IPS-NIHi7 (cell line): Measurements from ENCODE around the gene KRT73.

Source experiments
- DNase-seq: peaks from one replicate; pipeline ENCODE4 v3.0.0; 2012; ENCODE audit warnings: mixed read lengths; ENCODE audit errors: extremely low spot score

KRT73 gene

DNA sequence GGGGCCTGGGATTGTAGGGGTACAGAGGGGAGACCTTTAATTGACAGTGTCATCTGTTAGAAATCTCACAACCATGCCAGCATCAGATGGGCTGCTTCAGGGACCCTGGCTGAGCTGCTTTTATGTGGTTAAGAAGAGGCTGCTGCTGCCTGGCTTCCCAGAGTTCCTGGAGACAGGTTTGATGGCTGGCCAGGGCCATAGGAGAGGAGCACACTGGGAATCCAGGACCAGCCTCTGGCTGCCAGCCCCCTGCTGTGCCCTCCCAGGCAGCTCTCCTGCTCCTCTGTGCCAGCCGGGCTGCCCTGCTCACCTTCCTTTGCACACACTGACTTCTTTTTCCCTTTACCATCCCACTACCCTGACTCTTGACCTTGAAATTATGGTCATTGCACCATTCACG lies 507 bp upstream of the KRT73 start:
- no peak for DNase-seq

DNA sequence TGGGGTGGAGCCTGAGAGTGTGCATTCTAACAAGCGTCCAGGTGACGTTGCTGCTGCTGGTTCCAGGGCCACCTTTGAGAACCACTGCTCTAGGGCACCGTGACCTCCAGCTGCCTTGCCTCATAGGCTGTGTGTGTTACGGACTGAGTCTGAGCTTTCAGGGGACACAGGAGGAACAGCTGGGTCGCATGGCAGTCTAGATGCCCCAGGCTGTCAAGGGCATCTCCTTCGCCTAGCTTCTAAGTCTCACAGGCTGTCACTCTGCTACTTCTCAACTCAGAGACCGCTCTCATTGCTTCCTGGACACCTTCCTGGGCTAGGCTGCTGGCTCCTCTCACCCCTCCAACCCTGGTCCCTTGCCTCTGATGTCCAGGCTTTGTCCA lies 965 bp downstream of the KRT73 start:
- DNase-seq: no peak

DNA sequence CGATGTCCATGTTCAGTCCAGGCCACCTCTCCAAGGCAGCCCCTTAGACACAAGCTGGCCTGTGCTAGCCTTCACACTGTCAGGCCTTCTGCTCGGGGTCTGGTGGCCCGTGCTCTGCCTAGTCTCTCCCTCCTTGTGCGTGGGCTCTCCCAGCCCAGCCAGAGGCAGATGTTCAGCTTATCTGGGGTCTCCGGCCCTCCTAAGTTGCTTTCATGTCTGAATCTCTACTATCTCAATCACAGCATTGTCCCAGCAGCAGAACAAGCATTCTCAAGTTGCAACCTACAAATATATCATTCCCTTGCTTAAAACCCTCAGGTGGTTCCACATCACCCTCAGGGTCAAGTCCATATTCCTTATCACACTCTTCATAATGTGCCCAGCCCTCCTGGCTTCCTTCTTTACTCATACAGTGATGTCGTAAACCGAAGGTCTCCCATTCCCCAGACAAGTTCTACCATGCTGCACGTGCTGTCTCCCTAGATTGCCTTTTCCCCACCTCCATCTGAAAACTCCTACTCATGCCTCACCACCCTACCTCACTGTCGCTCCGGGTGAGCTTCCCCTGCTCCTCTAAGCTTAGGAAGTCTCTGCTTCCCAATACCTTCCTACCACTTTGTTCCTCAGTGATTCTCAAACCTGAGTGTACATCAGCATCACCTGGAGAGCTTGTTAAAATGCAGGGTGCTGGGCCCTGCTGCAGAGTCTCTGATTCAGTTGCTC lies 1.5 kb downstream of the KRT73 start:
- DNase-seq: no peak

GRCh38 chr12:52615912-52616311 lies 2.4 kb downstream of the KRT73 start:
- no peak for DNase-seq

DNA sequence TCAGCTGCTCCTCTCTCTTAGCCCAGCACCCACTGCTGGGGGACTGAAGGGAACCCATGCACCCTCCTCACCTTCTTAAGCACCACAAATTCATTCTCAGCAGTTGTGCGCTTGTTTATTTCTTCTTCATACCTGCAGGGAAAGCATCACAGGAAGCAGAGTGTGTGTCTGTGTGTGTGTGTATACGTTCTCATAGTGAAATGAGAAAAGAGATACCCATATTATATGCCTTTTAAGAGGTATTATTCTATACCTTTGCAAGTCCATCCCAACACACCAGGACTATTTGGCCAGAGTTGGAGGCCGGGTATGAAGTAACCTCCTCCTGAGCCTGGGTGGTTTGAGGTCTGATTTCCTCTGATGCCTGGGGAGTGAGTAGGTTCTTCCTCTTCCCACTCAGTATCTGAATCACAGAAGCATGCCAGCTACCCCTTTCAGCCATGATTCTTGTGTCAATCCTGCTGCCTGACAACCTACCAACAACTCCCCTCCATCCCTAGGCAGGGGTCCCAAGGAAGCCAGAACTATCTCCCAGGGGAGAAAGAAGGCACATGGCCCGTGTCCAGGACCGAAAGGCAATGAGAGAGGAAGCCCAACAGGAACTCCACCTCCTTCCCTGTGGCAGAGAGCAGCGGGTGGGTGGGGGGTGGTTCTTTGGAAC lies 3.0 kb downstream of the KRT73 start:
- no peak for DNase-seq

DNA sequence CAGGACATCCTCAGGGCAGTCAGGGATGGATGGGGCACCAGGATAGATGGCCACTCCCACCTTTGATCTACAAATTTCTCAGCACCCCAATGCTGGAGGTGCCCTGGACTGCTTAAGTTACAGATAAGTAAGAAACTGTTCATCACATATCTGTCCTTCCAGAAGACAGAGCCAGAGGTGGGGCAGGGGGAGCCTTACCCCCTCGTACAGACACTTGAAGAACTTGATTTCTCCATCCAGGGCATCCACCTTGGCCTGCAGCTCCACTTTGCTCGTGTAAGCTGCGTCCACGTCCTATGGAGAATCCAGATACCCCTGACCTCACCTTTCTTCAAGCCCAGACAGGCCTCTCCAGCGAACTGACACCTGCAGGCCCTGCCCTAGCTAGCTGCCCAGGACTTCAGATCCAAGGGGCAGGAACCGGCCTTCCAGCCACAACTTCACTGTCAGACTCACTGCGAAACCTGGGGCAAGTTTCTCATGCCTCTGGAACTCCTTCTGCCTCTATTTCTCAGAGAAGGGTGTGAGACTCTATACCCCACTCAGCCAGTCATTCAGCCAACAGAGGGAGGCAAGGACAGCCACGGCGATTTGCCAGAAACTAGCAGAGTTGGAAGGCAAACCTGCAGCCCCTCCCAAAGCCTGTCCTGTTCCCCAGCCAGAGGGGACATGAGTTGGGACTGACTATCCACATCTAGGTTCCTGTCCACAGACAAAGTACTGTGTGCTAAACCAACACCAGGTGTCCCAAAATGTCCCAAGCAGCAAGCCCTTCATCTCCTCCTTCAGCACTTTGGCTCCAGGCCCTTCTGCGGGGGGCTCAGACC lies 3.8 kb downstream of the KRT73 start:
- no peak for DNase-seq

DNA sequence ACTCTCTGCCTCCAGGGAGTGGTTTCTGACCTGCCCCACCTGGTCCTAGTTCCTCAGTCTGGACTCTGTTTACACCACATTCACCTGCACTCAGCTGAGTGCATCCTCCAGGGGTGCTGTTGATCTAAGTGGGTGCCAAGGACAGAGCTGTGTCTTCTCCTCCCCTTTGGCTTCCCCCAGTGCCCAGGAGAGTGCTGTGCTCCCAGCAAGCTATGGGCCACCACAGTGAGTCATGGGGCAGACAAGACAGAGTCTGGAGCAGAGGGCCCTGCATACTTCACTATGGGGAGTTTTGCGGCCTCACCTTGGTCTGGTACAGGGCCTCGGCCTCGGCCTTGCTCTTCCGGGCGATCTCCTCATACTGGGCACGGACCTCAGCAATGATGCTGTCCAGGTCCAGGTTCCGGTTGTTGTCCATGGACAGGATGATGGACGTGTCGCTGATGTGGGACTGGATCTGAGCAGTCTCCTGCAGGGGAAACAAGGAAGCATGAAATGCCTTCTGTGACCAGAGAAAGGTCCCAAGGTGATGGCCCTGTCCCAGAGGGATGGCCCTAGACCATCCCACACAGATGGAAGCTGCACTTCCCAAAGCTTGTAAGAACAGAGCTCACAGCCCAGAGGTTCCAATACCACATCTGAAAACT lies 4.9 kb downstream of the KRT73 start:
- no peak for DNase-seq

DNA sequence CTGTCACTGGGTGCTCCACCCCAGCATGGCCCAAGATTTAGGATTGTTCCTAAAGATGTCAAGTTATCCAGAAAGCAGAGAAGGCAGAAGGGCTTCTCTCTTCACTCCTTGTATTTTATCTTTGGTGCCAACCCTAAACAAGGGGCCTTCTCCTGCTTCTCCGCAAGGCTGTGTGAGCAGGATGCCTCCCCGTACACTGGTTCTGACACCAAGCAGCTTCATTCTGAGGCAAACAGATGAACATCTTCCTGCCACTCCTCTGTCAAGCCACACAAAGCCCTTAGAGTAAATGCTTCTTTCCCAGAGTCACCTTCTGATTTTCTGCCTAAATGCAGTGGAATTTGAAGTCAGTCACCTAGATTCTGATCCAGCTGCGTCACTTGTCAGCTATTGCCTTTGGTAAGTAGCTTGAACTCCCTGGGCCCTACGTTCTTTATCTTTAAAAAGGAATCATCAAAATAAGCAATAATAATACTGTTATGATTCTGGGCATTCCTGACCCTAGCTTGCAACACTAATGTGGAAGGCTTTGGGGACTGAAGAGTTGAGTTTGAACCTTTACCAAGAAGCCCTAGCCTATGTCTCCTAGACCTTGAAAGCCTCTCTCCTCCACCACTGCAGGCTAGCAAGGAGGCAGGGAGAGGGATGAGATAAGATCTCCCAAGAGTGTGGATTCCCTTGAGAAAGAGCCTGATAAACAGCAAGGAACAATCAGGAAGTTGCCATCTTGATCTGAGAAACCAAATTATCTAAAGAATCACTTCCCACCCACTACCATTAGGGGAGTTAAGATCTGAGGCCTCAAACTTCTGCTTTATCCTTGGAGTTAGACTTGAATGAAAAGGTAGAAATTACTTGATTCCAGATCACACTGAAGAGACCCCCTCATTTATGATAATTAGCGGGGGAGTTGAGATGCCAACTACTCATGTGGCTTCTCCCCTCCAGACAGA lies 5.7 kb downstream of the KRT73 start:
- DNase-seq: no peak

- DNase-seq: no peak
Measured at GRCh38 chr12:52611080-52611468, 7.3 kb downstream of the KRT73 start.

DNA sequence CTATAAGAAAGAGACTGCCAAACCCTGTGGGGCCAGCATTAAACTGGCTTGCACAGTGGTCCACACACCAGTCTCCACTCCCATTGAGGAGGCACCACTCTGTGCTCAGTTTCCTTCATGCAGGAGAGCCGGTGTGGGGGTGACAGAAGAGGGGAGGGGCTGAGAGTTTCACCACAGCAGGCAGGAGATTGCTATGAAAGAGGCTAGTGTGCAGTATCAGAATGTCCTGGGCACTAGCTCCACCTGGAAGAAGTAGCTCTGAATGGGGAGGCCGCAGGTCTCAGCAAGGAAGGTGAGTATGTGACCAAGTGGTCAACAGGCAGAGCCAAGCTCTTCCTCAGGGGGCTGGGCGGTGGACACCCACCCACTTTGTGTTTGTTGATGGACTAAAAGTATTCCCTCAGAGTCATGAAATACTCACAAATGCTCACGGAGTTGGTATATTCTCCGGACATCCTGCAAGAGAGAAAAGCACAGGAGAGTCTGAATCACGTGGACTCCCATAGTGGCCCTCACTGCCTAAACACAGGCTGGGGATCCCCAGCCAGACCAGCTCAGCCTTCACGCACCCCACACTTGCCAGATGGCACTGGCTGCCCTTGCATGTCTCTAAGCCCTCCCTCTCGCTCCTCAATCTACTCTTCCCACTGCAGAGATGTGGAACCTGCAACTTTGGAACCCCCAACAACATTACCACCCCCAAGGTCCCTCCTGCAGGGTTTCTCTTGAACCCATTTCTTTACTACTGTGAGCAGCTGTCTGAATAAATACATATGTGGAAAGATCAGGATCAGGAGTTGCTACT lies 9.3 kb downstream of the KRT73 start:
- DNase-seq: no peak

DNA sequence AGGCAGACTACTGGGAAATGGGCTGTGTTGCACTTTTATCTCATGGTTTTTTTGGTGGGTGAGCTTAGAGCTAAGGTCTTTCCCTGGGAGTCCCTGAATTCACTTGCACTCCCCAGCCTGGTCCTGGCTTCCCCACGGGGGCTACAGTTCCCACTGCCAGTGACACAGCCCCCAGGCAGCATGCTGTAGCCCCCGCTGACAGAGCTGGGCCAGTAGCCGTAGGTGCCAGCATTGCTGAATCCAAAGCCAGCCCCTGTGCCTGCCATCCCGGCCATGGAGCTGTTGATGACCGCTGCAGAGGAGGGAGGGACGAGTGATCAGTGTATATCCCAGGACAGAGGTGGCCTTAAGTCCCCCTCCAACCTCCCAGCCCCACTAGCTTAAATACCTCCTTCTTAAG lies 10.2 kb downstream of the KRT73 start:
- DNase-seq: no peak

DNA sequence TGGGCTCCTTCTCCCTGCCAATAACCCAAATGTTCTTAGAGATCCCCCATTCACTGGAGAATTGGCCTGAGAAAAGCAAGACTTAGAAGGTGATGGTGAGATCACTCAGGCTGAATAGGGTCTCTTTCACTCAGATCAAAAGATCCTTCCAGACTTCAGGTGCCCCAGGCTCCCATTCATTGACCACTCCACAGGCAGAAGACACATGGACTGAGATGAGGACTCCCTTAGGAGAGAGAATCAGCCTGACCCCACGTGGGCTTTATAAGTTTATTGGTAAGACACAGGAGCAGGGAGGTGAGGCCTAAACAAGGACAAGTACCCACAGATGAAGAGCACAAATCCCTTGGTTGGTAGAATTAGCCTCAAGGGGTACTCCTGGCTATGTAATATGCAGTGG lies 11.0 kb downstream of the KRT73 start:
- DNase-seq: no peak

DNA sequence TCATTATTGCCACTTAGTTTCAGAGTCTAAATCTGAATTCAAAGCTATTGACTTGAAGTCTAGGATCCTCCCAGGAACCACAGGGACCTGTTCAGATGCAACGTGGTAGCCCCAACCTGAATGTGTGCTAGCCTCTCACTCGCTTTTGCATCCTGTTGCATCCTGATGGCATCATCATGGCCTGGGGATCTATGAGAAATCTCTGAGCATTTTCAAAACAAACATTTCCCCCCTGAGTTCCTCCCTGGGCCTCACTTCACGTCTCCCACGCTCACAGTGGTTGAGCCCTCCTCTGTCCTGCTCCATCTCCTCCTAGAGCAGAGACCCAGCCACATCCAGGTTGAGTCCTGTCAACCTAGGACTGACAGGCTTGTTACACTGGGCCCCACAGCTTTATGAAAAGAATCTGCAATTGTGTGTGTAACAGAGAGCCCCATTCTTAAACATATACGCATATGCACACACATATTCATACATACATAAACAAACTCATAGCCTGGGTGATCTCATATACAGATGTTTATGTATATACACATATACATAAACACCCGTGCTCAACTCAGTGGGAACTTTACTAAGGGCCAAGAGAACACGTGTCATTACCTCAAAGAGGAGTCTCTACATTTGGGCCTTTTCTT lies 11.7 kb downstream of the KRT73 start:
- no peak for DNase-seq

- no peak for DNase-seq
Measured at GRCh38 chr12:52606096-52606495, 12.3 kb downstream of the KRT73 start.

GRCh38 chr12:52605542-52605941 lies 12.8 kb downstream of the KRT73 start:
- no peak for DNase-seq

GRCh38 chr12:52604859-52605258 lies 13.5 kb downstream of the KRT73 start:
- no peak for DNase-seq

- no peak for DNase-seq
Measured at GRCh38 chr12:52603314-52603713, 15.0 kb downstream of the KRT73 start.

DNA sequence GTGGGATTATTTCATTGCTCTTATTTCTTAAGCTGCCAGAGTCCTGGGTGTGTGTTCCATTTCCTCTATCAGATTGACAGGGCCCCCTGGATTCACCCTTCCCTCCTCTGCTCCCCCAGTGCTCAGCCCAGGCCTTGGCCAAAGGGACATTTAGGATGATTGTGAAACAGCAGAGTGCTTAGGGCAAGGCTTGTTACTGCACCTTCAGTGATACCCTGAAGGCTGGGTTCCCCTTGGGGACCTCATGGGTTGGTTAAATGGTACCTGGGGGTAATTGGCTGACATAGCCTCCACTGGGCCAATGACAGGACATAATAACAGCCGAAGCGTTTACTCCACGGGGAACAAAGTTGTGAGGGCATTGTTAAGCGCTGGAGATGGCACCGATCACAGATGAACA lies 15.8 kb downstream of the KRT73 start:
- DNase-seq: no peak

DNA sequence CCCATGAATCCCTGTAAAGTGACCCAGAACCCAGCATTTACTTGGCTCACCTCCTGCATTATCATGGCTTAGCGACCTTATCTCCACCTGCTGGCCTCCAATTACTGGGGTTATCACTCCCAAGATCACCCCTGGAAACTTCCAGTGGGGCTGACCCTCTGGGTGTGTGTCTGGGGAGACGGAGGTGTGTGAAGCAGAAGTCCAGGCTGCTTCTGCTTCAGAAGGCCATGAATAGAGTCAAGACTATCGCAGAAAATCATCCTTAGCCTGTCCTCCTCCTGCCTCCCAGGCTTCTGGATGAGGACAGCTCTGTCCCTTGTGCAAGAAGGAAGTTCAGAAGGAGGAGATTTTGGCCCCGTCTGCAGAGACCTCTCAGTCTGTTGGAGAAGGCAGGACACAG lies 16.7 kb downstream of the KRT73 start:
- no peak for DNase-seq

- no peak for DNase-seq
Measured at GRCh38 chr12:52600941-52601481, 17.3 kb downstream of the KRT73 start, which contains the start of gene KRT72. TSS of gene KRT72 (minus strand) at chr12:52601463. CDS start at chr12:52601452, 11 bp downstream.
